Measurements from ENCODE around the gene GATC. TPM values are rescaled to one million over a fixed set of nuclear protein-coding genes. Genes with fewer than 3 reads are reported as not detected.

GATC gene
- total and polyA plus RNA-seq, 2 donors (not counting 1 experiment from before 2014, with no cell fraction given) = 15.0 to 26.0 TPM

DNA sequence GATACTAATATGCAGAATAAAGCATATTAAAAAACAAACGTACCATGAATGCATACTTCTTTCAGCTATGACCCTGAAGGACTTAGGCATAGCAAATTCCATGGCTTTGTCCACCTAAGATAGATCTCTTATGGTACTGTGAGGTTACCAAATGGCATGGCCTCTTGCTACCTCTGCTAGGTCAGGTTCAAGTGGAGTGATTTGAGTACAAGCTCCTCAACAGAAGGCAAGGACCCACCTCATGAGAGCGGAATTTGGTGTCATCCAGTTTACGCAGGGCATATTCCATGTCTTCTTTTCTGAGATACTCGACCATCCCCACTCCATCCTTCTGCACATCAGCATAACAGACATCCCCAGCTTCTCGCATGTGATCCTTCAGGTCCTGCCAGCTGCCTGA, 17.5 kb downstream of the GATC start:
- ChIA-PET POLR2A (no interaction called here), CTCF (interaction anchor here (1.2 to 4.2 kb wide), 2 partner anchors 11 to 65 kb away, joined by 3 to 39 read pairs; partner anchors contain the start of gene COQ5)
- no peaks in the 10 kb centered on the region for H3K9me3 Mint-ChIP-seq (ENCODE audit: insufficient read depth)
- H3K27me3 ChIP-seq (replicated peaks in 1 of 4; ENCODE audit: control extremely low read depth in 1 of 4, control insufficient read depth in 3 of 4, insufficient read depth in 4 of 4, low read length in 3 of 4) = no peaks in the 10 kb centered on the region
- peaks cover 85% of the 10 kb centered on the region for H3K79me2 ChIP-seq (ENCODE audit: control insufficient read depth, insufficient read depth, low read length)
- H3K4me1 Mint-ChIP-seq = peaks cover 27% of the 10 kb centered on the region
- H4K20me1 ChIP-seq (ENCODE audit: control insufficient read depth, insufficient read depth, low read length, poor library complexity, severe bottlenecking) = peaks cover 77% of the 10 kb centered on the region
- no peak overlapping the region for H3K27ac ChIP-seq (ENCODE audit: low read length in 2 of 2)
- TF ChIP-seq, protein P1, sequence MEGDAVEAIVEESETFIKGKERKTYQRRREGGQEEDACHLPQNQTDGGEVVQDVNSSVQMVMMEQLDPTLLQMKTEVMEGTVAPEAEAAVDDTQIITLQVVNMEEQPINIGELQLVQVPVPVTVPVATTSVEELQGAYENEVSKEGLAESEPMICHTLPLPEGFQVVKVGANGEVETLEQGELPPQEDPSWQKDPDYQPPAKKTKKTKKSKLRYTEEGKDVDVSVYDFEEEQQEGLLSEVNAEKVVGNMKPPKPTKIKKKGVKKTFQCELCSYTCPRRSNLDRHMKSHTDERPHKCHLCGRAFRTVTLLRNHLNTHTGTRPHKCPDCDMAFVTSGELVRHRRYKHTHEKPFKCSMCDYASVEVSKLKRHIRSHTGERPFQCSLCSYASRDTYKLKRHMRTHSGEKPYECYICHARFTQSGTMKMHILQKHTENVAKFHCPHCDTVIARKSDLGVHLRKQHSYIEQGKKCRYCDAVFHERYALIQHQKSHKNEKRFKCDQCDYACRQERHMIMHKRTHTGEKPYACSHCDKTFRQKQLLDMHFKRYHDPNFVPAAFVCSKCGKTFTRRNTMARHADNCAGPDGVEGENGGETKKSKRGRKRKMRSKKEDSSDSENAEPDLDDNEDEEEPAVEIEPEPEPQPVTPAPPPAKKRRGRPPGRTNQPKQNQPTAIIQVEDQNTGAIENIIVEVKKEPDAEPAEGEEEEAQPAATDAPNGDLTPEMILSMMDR (IDR thresholded peaks at IDR 0.05) = no peak
- TF ChIP-seq EZH2 (IDR thresholded peaks at IDR 0.05; ENCODE audit: borderline replicate concordance, insufficient read depth, low read depth, low read length, poor library complexity, severe bottlenecking) = no peak
- intact Hi-C loops (cut with micrococcal nuclease) = loop anchor here (10.0 kb wide), 1 partner anchor 441 kb away; the partner anchor contains the start of gene SPPL3
- no peak overlapping the region for H3K4me3 ChIP-seq (ENCODE audit: control extremely low read depth in 1 of 5, extremely low read depth in 1 of 5, insufficient read depth in 1 of 5, low read depth in 2 of 5, low read length in 4 of 5)
- H3K9ac ChIP-seq (ENCODE audit: low read length) = no peak overlapping the region
- no peaks in the 10 kb centered on the region for H3K9me3 ChIP-seq (ENCODE audit: control extremely low read depth in 1 of 3, control insufficient read depth in 2 of 3, insufficient read depth in 1 of 3, low read length in 2 of 3)
- H3K4me2 ChIP-seq (replicated peaks; ENCODE audit: low read depth, low read length, poor library complexity, severe bottlenecking) = no peak overlapping the region
- H3K27me3 Mint-ChIP-seq = no peaks in the 10 kb centered on the region
- no peak overlapping the region for H2AFZ ChIP-seq (ENCODE audit: insufficient read depth, low read depth, low read length, poor library complexity, severe bottlenecking)
- 94% methylated on average over 4 of the region's 5 CpGs for WGBS (ENCODE audit: insufficient coverage)
- DNase-seq (no peak), ATAC-seq (ENCODE audit: low read depth) (no peak)
- H3K4me1 ChIP-seq (ENCODE audit: control insufficient read depth in 2 of 2, insufficient read depth in 2 of 2, low read length in 2 of 2) = peaks cover 12 to 14% of the 10 kb centered on the region in 2 donors
- no peak overlapping the region for H3K27ac Mint-ChIP-seq
- no peak overlapping the region for H3K4me3 Mint-ChIP-seq
- H3K36me3 ChIP-seq (replicated peaks in 1 of 2; ENCODE audit: control extremely low read depth in 1 of 2, control insufficient read depth in 1 of 2, extremely low read depth in 1 of 2, insufficient read depth in 2 of 2, low read length in 1 of 2) = peaks cover 12 to 72% of the 10 kb centered on the region in 2 experiments

- Histone ChIP-seq H3K4me2 (replicated peaks; ENCODE audit: low read depth, low read length, poor library complexity, severe bottlenecking) (no peak overlapping the region), H4K20me1 (ENCODE audit: control insufficient read depth, insufficient read depth, low read length, poor library complexity, severe bottlenecking) (peaks cover 75% of the 10 kb centered on the region), H3K4me1 (ENCODE audit: control insufficient read depth in 2 of 2, insufficient read depth in 2 of 2, low read length in 2 of 2) (peaks cover 20% of the 10 kb centered on the region in 2 donors), H3K79me2 (ENCODE audit: control insufficient read depth, insufficient read depth, low read length) (peaks cover 85% of the 10 kb centered on the region), H2AFZ (ENCODE audit: insufficient read depth, low read depth, low read length, poor library complexity, severe bottlenecking) (no peak overlapping the region), H3K9ac (ENCODE audit: low read length) (no peak overlapping the region), H3K4me3 (ENCODE audit: control extremely low read depth in 1 of 5, extremely low read depth in 1 of 5, insufficient read depth in 1 of 5, low read depth in 2 of 5, low read length in 4 of 5) (no peak overlapping the region), H3K27ac (ENCODE audit: low read length in 2 of 2) (peak overlapping the region in 1 of 2 donors; percentile 24), H3K36me3 (replicated peaks in 1 of 2; ENCODE audit: control extremely low read depth in 1 of 2, control insufficient read depth in 1 of 2, extremely low read depth in 1 of 2, insufficient read depth in 2 of 2, low read length in 1 of 2) (peaks cover 8 to 56% of the 10 kb centered on the region in 2 experiments), H3K9me3 (ENCODE audit: control extremely low read depth in 1 of 3, control insufficient read depth in 2 of 3, insufficient read depth in 1 of 3, low read length in 2 of 3) (no peaks in the 10 kb centered on the region), H3K27me3 (replicated peaks in 1 of 4; ENCODE audit: control extremely low read depth in 1 of 4, control insufficient read depth in 3 of 4, insufficient read depth in 4 of 4, low read length in 3 of 4) (no peaks in the 10 kb centered on the region)
- H3K27me3 Mint-ChIP-seq = no peaks in the 10 kb centered on the region
- WGBS (ENCODE audit: insufficient coverage) = no CpG with 5 or more reads among the region's 5 CpGs
- peak overlapping the region; percentile 20 for H3K27ac Mint-ChIP-seq
- ChIA-PET POLR2A (interaction anchor here (0.6 kb wide), 1 partner anchor 220 kb away, joined by 8 read pairs; no protein-coding TSS in a partner anchor), CTCF (interaction anchor here (0.6 to 4.2 kb wide), 7 partner anchors 8 to 1908 kb away, joined by 3 to 39 read pairs (median 4); partner anchors contain the start of gene POP5)
- ATAC-seq (ENCODE audit: low read depth) = no peak
- intact Hi-C loops (cut with micrococcal nuclease) = loop anchor here (10.0 kb wide), 1 partner anchor 439 kb away; the partner anchor contains the start of gene SPPL3
- no peak for DNase-seq
- TF ChIP-seq, protein P1 (IDR thresholded peaks at IDR 0.05) = no peak
- TF ChIP-seq EZH2 (IDR thresholded peaks at IDR 0.05; ENCODE audit: borderline replicate concordance, insufficient read depth, low read depth, low read length, poor library complexity, severe bottlenecking) = no peak
- no peaks in the 10 kb centered on the region for H3K9me3 Mint-ChIP-seq (ENCODE audit: insufficient read depth)
- peaks cover 33% of the 10 kb centered on the region for H3K4me1 Mint-ChIP-seq
- no peak overlapping the region for H3K4me3 Mint-ChIP-seq
Observed at GRCh38 chr12:120465756-120466155, 19.5 kb downstream of the GATC start.
